HFF-Myc (cell line): ENCODE measurements around the gene NDUFA6.
"Not testable (repeated sequence)": the region's sequence is repeated elsewhere in the genome, so short reads cannot be mapped to it uniquely, and the experiment has no call there.

ENCODE experiments used
- DNase-seq: peaks from one replicate; pipeline ENCODE4 v3.0.0-alpha.2; 2011; ENCODE audit warnings: low read depth; ENCODE audit errors: extremely low read depth
- H3K4me3 ChIP-seq: replicated peaks from 2 replicates; pipeline ENCODE4 v1.5.1; 2011; ENCODE audit warnings: low read depth, mild to moderate bottlenecking, control low read depth, low read length
- TF ChIP-seq, protein P1 (sequence below): IDR thresholded peaks from 2 replicates; pipeline ENCODE4 v1.5.1; 2012; ENCODE audit warnings: mild to moderate bottlenecking, low read depth, low read length, control low read depth; ENCODE audit errors: missing control alignments

The NDUFA6 gene

GRCh38 chr22:42072606-42073330 lies 17.8 kb downstream of the NDUFA6 start:
- H3K4me3 ChIP-seq: no peak overlapping the region
- TF ChIP-seq, protein P1, sequence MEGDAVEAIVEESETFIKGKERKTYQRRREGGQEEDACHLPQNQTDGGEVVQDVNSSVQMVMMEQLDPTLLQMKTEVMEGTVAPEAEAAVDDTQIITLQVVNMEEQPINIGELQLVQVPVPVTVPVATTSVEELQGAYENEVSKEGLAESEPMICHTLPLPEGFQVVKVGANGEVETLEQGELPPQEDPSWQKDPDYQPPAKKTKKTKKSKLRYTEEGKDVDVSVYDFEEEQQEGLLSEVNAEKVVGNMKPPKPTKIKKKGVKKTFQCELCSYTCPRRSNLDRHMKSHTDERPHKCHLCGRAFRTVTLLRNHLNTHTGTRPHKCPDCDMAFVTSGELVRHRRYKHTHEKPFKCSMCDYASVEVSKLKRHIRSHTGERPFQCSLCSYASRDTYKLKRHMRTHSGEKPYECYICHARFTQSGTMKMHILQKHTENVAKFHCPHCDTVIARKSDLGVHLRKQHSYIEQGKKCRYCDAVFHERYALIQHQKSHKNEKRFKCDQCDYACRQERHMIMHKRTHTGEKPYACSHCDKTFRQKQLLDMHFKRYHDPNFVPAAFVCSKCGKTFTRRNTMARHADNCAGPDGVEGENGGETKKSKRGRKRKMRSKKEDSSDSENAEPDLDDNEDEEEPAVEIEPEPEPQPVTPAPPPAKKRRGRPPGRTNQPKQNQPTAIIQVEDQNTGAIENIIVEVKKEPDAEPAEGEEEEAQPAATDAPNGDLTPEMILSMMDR: no peak
- DNase-seq: no peak

DNA sequence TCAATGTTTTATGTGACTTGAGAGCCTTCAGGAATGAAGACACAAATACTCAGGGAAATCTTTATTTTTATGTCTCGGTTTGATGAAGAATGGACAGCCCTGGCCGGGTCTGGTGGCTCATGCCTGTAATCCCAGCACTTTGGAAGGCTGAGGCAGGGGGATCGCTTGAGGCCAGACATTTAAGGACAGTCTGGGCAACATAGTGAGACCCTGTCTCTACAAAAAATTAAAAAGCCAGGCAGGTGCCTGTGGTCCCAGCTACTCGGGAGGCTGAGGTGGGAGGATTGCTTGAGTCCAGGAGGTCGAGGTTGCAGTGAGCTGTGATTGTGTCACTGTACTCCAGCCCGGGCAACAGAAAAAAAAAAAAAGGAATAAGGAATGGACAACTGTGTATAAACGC lies 19.1 kb downstream of the NDUFA6 start:
- peak overlapping the region; percentile 56 for H3K4me3 ChIP-seq
- not testable (repeated sequence) for DNase-seq

- H3K4me3 ChIP-seq: peak within 1 kb of the TSS; percentile 56
- TF ChIP-seq, protein P1: no peak
- peak; percentile 90 for DNase-seq
These were observed 19.8 kb downstream of the NDUFA6 start, which contains the start of gene NAGA for GRCh38 chr22:42070517-42071422. TSS of gene NAGA (minus strand) at chr22:42070812. CDS start at chr22:42070297, 515 bp downstream.

DNA sequence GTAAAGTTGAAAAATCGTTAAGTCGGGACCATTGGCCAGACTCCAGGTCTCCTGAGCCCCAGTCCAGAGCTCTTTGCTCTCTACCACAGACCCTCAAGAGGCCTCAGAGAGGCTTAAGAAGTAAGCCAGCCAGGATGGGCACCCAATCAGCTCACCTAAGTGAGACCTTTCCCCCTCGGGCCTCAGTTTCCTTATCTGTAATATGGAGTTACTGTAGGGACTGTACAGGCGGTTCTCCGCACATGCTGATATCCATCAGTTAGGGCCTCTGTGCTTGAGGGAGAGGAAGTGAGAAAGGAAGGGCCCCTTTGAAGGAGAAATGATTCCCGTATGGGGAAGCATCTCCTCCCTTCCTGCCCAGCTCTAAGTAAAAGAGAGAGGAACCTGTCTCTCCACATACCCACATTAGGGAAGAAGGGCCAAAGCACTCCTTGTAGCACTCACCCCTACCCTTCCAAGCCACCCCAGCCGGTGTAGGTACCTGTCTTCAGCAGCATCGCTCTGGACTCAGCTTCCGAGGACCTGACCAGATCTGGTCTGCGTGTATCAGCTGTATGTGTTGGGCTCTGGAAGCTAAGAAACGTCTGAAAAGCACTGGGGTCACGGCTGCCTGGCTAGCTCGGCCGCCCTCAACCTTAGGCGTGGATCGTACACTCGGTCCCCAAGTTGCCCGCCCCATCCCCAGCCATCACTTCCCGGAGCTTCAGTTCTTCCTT lies 20.6 kb downstream of the NDUFA6 start:
- DNase-seq: no peak
- TF ChIP-seq, protein P1: no peak
- H3K4me3 ChIP-seq: peak overlapping the region; percentile 56

- TF ChIP-seq, protein P1: no peak
- DNase-seq: no peak
- no peak overlapping the region for H3K4me3 ChIP-seq
These were observed 22.3 kb downstream of the NDUFA6 start for GRCh38 chr22:42068291-42068690.

DNA sequence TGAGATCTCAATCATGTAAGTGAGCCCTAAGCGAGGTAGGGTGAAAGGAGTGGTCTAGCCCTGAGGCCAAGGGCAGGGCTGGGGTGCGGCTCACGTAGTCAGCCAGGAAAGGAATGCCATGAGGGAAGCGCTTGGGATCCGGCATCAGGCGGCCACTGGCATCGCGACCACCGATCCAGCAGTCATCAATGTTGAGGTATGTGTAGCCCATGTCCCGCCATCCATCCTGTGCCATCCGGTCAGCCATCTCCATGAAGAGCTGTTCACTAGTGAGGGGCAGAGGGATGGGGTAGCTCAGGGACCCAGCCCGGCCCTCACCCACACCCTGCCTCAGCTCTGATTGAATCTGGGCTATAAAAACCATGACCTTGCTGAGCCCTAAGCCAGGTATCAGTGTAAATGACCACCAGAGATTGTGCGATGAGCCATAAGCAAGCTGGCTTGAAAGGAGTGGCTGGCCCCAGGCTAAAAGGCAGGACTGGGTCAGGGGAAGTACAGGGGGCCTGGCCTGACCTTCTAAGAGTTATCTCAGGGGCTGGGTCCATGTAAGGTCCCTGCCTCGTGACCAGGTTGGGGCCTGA lies 22.8 kb downstream of the NDUFA6 start:
- TF ChIP-seq, protein P1: no peak
- no peak overlapping the region for H3K4me3 ChIP-seq
- DNase-seq: no peak
